Measurements from ENCODE around the gene ANKRD53.
A peak's percentile ranks its signal among the peaks of the same experiment; 100 is the strongest.

Gene ANKRD53

DNA sequence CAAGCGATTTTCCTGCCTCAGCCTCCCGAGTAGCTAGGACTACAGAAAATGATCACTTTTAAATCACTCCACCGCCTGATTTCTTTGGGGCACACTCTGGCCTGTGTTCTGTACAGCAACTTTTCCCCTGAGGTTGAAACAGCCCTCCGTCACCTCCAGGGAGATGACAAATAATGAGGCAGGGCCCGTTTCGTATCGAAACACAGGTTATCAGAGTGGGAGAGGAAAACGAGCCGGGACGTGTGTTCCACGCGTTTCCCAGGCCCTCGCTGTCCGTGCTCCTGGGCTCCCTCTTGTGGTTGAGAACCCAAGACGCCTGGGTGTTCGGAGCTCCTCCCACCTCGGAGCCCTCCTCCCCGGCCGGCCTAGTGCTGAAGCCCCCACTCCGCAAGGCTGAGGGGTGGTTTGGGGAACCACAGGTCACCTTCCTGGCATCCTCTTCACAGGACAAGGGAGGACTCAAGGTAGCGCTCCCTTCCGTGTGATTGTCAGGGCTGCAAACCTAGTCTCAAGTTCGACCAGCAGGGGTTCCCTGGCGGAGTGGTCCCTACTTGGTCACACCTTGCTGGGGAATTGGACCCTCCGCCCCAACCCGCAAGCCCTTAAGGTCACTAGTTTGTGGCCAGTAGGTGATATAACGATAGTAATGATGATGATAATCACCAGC is 30.0 kb upstream of the ANKRD53 start:
- peak; percentile 94 for ATAC-seq
- no peak for TF ChIP-seq TOX (CRISPR knock-in tag; IDR thresholded peaks at IDR 0.05; ENCODE audit: borderline replicate concordance)
- TF ChIP-seq ZC3H10 (CRISPR knock-in tag; IDR thresholded peaks at IDR 0.05), result no peak
- TF ChIP-seq, protein P1, sequence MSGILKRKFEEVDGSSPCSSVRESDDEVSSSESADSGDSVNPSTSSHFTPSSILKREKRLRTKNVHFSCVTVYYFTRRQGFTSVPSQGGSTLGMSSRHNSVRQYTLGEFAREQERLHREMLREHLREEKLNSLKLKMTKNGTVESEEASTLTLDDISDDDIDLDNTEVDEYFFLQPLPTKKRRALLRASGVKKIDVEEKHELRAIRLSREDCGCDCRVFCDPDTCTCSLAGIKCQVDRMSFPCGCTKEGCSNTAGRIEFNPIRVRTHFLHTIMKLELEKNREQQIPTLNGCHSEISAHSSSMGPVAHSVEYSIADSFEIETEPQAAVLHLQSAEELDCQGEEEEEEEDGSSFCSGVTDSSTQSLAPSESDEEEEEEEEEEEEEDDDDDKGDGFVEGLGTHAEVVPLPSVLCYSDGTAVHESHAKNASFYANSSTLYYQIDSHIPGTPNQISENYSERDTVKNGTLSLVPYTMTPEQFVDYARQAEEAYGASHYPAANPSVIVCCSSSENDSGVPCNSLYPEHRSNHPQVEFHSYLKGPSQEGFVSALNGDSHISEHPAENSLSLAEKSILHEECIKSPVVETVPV (CRISPR knock-in tag; IDR thresholded peaks at IDR 0.05), result no peak
- no peak for TF ChIP-seq ARNTL (CRISPR knock-in tag; IDR thresholded peaks at IDR 0.05; ENCODE audit: borderline replicate concordance, low read depth)
- no peak for TF ChIP-seq GLIS3 (CRISPR knock-in tag; IDR thresholded peaks at IDR 0.05)
- no peak for TF ChIP-seq SNAI2 (CRISPR knock-in tag; IDR thresholded peaks at IDR 0.05)
- no peak for TF ChIP-seq ZFP30 (CRISPR knock-in tag; IDR thresholded peaks at IDR 0.05)
- no peak for TF ChIP-seq ZNF8 (CRISPR knock-in tag; IDR thresholded peaks at IDR 0.05)
- no peak for TF ChIP-seq PPARA (CRISPR knock-in tag; IDR thresholded peaks at IDR 0.05; ENCODE audit: borderline replicate concordance)
- no peak for TF ChIP-seq ZNF565 (CRISPR knock-in tag; conservative IDR thresholded peaks at IDR 0.05; ENCODE audit: low read depth)

DNA sequence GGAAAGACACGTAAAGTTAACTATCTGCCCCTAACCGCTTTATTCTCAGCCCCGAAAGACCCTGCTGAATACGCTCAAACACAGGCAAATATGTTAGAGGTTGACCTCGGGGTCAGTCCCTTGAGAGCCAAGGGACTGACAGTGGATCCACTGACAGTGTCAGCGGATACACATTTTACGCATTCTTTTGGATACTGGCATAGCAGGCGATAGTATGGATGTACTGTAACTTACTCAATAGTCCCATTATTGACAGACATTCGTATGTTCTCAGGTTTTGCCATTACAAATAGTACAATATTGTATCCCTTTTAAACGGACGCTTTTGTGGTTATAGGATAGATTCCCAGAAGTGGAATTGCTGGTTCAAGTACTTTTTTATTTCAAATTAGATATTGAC is 29.3 kb upstream of the ANKRD53 start:
- TF ChIP-seq, protein P2, sequence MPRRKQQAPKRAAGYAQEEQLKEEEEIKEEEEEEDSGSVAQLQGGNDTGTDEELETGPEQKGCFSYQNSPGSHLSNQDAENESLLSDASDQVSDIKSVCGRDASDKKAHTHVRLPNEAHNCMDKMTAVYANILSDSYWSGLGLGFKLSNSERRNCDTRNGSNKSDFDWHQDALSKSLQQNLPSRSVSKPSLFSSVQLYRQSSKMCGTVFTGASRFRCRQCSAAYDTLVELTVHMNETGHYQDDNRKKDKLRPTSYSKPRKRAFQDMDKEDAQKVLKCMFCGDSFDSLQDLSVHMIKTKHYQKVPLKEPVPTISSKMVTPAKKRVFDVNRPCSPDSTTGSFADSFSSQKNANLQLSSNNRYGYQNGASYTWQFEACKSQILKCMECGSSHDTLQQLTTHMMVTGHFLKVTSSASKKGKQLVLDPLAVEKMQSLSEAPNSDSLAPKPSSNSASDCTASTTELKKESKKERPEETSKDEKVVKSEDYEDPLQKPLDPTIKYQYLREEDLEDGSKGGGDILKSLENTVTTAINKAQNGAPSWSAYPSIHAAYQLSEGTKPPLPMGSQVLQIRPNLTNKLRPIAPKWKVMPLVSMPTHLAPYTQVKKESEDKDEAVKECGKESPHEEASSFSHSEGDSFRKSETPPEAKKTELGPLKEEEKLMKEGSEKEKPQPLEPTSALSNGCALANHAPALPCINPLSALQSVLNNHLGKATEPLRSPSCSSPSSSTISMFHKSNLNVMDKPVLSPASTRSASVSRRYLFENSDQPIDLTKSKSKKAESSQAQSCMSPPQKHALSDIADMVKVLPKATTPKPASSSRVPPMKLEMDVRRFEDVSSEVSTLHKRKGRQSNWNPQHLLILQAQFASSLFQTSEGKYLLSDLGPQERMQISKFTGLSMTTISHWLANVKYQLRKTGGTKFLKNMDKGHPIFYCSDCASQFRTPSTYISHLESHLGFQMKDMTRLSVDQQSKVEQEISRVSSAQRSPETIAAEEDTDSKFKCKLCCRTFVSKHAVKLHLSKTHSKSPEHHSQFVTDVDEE (CRISPR knock-in tag; IDR thresholded peaks at IDR 0.05), result no peak
- TF ChIP-seq ZNF565 (CRISPR knock-in tag; conservative IDR thresholded peaks at IDR 0.05; ENCODE audit: low read depth), result no peak
- TF ChIP-seq, protein P3, sequence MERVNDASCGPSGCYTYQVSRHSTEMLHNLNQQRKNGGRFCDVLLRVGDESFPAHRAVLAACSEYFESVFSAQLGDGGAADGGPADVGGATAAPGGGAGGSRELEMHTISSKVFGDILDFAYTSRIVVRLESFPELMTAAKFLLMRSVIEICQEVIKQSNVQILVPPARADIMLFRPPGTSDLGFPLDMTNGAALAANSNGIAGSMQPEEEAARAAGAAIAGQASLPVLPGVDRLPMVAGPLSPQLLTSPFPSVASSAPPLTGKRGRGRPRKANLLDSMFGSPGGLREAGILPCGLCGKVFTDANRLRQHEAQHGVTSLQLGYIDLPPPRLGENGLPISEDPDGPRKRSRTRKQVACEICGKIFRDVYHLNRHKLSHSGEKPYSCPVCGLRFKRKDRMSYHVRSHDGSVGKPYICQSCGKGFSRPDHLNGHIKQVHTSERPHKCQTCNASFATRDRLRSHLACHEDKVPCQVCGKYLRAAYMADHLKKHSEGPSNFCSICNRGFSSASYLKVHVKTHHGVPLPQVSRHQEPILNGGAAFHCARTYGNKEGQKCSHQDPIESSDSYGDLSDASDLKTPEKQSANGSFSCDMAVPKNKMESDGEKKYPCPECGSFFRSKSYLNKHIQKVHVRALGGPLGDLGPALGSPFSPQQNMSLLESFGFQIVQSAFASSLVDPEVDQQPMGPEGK (CRISPR knock-in tag; IDR thresholded peaks at IDR 0.05; ENCODE audit: borderline replicate concordance), result no peak
- no peak for TF ChIP-seq TCF4 (CRISPR knock-in tag; IDR thresholded peaks at IDR 0.05; ENCODE audit: borderline replicate concordance)
- TF ChIP-seq CSDC2 (CRISPR knock-in tag; IDR thresholded peaks at IDR 0.05), result no peak
- TF ChIP-seq ZC3H10 (CRISPR knock-in tag; IDR thresholded peaks at IDR 0.05), result no peak
- no peak for TF ChIP-seq OSR1 (CRISPR knock-in tag; IDR thresholded peaks at IDR 0.05)
- TF ChIP-seq, protein P4, sequence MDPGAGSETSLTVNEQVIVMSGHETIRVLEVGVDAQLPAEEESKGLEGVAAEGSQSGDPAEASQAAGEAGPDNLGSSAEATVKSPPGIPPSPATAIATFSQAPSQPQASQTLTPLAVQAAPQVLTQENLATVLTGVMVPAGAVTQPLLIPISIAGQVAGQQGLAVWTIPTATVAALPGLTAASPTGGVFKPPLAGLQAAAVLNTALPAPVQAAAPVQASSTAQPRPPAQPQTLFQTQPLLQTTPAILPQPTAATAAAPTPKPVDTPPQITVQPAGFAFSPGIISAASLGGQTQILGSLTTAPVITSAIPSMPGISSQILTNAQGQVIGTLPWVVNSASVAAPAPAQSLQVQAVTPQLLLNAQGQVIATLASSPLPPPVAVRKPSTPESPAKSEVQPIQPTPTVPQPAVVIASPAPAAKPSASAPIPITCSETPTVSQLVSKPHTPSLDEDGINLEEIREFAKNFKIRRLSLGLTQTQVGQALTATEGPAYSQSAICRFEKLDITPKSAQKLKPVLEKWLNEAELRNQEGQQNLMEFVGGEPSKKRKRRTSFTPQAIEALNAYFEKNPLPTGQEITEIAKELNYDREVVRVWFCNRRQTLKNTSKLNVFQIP (CRISPR knock-in tag; IDR thresholded peaks at IDR 0.05; ENCODE audit: borderline replicate concordance, low read depth), result no peak
- no peak for TF ChIP-seq TOX (CRISPR knock-in tag; IDR thresholded peaks at IDR 0.05; ENCODE audit: borderline replicate concordance)
- no peak for TF ChIP-seq ZNF70 (CRISPR knock-in tag; IDR thresholded peaks at IDR 0.05)
- TF ChIP-seq ISL1 (CRISPR knock-in tag; IDR thresholded peaks at IDR 0.05), result no peak
- TF ChIP-seq ZFP30 (CRISPR knock-in tag; IDR thresholded peaks at IDR 0.05), result no peak
- TF ChIP-seq, protein P5, sequence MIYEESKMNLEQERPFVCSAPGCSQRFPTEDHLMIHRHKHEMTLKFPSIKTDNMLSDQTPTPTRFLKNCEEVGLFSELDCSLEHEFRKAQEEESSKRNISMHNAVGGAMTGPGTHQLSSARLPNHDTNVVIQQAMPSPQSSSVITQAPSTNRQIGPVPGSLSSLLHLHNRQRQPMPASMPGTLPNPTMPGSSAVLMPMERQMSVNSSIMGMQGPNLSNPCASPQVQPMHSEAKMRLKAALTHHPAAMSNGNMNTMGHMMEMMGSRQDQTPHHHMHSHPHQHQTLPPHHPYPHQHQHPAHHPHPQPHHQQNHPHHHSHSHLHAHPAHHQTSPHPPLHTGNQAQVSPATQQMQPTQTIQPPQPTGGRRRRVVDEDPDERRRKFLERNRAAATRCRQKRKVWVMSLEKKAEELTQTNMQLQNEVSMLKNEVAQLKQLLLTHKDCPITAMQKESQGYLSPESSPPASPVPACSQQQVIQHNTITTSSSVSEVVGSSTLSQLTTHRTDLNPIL (CRISPR knock-in tag; IDR thresholded peaks at IDR 0.05; ENCODE audit: low read depth), result no peak
- TF ChIP-seq GLIS3 (CRISPR knock-in tag; IDR thresholded peaks at IDR 0.05), result no peak
- no peak for TF ChIP-seq ZNF8 (CRISPR knock-in tag; IDR thresholded peaks at IDR 0.05)
- TF ChIP-seq RARB (CRISPR knock-in tag; IDR thresholded peaks at IDR 0.05), result no peak
- TF ChIP-seq ESRRG (CRISPR knock-in tag; IDR thresholded peaks at IDR 0.05), result no peak
- no peak for ATAC-seq

DNA sequence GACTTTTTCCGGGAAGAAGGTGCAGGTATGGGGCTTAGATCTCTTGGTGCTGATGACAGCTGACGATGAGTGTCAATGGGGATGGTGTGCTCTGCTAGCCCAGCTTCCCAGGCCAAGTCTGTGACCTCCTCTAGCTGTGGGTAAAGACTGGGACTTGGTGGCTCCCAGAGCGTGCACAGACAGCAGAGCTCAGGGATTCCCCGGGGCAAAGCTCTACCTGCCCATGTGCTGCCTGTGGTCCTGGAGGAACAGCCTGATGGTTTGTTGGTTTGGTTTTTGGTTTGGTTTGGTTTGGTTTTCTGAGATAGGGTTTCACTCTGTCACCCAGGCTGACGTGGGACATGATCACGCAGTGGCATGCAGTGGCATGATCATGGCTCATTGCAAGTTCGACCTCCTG is 23.5 kb upstream of the ANKRD53 start:
- TF ChIP-seq ZNF70 (CRISPR knock-in tag; IDR thresholded peaks at IDR 0.05), result no peak
- no peak for TF ChIP-seq ZFP3 (CRISPR knock-in tag; IDR thresholded peaks at IDR 0.05)
- ATAC-seq, result no peak
